GM21619 (cell line): ENCODE measurements around the gene SEC22A.

Experiments
- ATAC-seq: cut with Tn5 transposase; IDR thresholded peaks from one replicate; pipeline ENCODE4 v1.9.1; 2021; ENCODE audit not compliant: unreplicated experiment

Gene SEC22A, protein sequence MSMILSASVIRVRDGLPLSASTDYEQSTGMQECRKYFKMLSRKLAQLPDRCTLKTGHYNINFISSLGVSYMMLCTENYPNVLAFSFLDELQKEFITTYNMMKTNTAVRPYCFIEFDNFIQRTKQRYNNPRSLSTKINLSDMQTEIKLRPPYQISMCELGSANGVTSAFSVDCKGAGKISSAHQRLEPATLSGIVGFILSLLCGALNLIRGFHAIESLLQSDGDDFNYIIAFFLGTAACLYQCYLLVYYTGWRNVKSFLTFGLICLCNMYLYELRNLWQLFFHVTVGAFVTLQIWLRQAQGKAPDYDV

DNA sequence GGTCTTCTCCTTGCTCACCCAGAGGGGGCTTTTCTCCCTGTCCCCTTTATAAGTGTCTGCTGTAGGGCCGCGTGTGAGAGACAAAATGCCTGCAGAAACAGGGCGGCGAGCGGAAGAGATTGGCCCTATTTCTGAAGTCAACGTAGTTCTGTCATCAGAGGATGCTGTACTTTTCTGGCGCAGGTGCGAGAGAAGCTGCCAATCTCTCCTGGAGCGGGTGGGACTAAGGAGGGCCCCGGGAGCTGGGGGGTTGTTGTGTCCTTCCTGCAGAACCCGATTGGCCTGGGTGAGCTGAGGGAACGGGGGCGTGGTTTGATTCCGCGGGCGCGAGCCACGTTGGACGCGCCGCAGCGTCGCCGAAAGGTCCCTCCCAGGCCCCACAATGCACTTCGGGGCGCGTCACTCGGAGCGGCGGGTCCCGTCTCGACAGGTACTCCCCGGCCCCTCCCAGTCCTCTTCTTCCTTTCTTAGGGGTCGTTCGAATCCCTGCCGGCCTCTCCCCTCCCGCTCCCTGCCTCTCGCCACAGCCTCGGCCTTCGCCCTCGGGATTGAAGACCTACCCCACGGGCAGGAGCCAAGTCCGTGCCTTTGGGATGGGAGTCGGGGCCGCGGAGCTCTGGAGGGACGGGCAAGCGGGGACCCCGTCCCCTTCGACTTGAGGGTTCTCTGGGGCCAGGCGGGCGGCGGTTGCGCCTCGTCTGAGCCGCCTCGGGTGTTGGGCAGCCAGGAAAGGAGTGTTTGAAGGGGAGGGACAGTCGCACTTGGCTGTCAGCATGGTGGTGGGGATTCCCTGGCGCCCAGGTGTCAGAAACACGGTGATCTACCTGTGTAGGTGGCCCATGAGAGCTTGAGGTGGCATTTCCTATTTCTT is at the start of gene SEC22A:
TSS of gene SEC22A (plus strand) at position 387 of the 871 bp plus-strand sequence. CDS start 7,275 bp downstream, outside the sequence.
- peak; percentile 94 for ATAC-seq

DNA sequence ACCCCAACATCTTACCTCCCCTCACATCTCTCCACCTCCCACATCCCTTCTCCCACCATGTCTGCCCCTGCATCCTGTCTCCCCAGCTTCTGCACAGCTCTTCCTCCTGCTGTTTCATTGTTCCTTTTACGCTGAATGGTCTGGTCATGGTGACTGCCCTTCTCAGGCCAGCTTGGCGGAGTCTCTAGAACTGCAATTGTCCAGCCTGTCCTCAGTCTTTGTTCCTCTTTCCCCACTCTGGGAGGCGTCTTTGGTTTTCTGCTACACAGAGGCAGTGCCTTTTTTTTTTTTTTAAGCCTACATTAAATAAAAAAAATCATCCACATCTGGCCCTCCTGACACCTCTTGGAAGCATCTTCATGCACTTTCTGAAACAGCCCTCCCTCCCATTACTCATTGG is 49.1 kb upstream of the SEC22A start:
- ATAC-seq = no peak

DNA sequence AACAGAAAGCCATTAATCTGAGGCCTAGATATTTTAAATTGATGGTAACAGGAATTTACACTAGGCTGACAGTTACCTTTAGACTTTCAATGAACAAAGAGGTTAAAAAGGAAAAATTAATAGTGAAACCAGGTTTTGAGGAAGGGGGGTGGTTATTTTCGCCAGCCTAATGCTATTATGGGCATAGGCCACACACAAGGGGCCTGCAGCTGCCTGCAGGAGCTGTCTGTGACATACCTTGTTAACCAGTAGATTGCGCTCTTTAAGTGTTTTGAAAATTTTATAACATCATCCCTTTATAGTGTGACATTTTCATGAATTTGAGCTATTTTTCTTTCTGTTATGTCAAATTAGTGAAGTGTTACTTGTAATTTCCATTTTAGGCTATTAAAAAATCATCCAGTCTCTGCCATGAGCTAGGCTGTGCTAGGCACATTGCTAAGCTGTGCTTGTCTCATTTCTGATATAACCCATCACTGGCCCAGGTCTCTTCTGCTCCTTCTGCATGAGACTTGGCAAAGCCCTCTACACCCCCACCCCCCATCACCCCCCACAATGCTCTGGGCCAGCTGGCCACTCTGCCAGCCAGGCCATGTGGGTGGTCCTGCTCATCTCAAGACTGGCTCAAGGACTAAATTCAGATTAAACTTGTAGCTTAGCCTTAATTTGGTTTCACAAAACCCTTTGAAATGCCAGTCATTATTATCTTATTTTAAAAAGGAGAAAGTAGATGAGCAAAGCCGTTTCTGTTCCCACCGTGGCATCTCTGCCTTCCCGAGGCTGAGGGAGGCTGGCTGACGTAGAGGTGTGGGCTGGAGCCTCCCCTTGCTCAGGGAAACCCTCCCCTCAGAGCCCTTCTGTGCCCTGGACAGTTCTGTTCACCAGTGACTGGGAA is 48.4 kb upstream of the SEC22A start:
- no peak for ATAC-seq

DNA sequence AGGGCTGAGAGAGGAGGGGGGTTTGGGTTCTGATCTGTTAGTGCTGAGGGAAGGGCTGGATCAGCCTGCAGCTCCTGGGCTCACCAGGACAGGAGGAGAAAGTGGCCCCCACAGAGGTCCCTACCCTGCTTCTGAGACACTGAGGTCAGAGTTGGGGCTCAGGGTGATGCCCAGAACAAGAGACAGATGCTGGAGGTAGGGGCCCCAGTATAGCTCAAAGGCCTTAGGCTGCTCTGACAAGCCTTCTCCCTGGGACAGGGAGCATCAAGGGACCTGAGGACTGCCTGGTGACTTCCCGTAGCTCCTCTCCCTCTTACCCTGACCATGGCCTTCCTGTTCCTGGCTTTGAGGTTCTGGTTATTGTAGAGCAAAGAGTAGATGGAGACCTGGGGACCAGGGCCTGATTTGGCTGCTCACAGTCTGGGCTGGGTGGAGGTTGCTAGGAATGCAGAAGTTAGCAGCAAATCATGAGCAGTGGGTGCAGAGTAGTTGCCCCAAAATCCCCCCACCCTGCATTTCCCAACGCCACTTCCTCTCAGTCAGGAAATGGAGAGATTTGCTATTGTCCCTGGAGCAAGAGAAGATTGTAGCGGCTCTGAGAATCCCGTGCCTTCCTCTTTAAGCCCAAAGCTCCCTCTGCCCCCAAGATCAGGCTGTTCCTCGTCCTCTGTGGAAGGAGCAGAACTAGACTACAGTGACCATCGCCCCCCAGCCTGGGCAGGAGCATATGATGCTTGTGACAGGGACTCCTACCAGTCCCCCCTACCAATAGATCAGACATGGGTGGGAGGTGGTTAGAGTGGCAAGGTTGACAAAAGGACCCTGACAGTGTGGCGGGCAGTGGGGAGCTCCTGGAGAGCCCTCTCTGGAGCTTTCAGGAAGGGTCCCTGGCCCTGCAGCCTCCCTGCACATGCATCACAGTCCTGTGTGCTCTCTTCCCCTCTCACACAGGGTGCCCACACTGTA is 47.4 kb upstream of the SEC22A start:
- ATAC-seq = no peak

DNA sequence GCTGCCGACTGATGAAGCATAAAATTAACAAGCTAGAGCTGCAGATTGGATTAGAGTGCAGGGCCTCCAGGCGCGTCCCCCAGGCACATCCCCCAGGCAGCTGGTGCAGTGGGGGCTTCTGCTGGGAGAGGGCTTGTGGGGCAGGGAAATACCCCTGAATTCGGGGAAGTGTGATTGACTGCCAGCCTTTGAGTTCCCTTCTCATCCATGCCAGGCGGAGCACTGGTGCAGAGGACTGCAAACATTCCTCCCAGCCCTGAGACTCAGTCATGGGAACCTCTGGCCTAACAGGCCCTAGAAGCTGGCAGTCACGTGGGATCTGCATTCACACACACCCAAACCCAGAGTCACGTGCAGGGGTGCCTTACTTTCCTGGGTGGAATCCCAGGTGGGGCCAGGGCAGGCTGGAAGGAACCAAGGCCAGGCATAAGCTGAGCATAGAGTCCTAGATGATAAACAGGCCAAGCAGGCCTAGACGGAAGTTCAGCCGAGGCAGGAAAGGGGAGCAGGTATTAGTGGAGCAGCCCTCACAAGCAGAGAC is 46.2 kb upstream of the SEC22A start:
- no peak for ATAC-seq

DNA sequence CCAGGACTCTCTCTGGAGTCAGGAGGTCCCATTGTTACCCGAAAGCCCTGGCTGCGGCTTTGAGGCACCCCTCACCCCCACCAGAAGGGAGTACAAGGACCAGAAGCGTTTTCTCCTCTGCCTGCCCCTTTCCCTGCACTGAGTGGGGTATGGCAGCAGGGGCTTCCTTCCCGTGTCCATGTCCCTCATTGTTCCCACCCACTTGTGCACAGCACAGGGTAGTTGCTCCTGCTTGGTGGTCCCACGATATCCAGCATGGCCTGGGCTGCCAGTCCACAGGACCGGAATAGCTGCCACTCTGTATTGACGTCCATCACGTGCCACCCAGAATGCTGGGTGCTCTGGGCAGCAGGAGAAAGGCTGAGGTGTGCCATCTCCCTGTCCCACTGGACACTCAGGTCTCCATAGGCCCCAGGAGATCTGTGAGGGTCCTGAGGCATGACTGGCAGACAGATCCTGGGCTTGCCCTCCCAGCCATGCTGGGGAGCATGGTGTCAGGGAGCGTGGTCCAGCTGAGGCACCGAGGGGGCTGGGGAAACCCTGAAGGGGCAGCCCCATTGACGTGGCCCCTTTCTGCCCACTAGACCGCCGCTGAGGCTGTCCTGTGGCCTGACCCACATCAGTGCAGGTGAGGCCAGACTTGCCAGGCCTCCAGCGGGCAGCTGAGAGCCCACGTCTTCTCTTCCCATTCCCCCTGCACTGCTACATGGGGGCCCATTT is 45.3 kb upstream of the SEC22A start:
- no peak for ATAC-seq

DNA sequence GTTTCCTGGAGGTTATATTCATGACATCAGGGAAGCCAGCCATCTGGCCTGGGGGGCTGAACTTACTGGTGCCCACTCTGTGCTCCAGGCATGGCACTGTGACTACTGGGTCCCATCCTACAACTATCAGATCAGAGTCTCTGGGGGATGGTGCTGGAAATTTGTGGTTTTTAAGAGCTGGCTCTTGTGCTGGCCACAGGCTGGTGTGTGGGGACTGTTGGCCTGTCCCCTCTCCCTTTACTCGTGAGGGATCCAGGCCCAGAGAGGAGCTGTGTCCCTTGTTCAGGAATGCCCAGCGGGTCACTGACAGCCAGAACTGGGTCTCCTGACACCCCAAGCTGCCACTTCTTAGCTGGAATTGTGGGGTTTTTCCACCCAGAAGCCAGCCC is 44.5 kb upstream of the SEC22A start:
- ATAC-seq = no peak

DNA sequence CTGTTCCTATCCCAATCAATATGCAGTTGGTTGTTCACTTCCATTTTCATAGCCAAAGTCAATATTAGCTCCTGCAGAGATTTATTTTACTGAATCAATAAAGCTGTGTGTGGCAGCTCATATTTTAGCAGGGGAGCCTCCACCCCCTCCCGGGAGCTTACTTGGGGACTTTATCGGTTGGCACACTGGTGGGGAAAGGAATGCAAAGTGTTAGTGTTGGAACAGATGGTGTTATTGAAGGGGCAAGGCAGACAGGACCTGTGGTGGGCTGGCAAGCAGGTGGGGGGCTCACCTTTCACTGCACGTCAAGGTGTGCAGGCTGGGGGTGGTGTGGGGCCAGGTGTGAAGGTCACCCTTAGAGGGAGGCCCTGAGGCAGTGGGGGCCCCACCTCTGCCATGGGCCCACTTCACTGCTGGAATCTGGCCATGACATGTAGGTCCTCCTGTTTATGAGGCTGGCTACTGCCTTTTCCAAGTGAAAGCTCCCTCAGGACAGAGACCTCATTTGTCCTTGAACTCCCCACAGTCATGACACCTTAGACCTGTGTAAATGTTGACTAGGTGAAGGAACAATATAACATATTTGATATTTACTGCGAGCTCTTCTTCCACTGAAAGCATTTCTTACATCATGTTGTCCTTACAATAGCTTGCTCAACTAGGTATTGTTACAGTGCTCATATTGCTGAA is 44.0 kb upstream of the SEC22A start:
- no peak for ATAC-seq

DNA sequence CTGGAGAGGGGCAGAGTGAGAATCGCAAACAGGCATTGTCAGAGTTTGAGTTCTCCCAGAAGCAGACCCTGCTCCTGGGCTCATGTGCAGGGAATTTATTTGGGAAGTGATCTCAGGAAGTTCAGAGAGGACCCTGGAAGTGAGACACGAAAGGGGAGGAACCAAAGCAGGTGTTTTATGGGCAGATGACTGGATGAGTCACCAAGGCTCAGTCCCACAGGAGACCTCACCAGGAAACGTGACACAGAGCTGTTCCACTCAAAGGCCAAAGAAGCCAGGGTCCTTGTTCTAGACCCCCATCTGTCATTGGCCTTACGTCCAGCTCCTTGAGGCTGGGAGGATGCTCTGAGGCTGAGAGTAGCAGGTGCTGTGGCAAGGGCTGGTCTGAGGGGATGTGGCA is 43.4 kb upstream of the SEC22A start:
- ATAC-seq = no peak

DNA sequence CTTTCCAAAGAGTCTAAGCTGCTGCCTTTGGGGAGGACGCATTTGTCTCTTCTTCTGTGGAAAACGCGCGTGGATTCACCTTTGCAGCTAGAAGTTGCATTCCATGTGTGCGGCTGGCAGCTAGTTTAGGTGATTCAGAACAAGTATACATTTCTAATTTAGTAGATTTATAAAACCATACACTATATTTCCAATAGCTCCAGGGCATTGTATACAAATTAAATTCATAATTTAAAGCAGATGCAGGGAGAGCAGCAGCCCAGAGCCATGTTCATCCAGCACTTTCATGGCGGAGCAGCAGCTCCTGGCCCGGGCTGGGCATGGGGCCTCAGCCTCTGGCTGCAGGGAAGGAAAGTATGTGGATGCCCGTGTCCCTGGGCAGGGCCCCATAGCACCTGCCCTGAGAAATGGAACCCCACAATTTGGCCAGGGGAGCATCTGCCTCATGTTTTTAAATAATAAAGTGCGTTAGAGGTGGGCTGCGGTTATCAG is 42.8 kb upstream of the SEC22A start:
- no peak for ATAC-seq

DNA sequence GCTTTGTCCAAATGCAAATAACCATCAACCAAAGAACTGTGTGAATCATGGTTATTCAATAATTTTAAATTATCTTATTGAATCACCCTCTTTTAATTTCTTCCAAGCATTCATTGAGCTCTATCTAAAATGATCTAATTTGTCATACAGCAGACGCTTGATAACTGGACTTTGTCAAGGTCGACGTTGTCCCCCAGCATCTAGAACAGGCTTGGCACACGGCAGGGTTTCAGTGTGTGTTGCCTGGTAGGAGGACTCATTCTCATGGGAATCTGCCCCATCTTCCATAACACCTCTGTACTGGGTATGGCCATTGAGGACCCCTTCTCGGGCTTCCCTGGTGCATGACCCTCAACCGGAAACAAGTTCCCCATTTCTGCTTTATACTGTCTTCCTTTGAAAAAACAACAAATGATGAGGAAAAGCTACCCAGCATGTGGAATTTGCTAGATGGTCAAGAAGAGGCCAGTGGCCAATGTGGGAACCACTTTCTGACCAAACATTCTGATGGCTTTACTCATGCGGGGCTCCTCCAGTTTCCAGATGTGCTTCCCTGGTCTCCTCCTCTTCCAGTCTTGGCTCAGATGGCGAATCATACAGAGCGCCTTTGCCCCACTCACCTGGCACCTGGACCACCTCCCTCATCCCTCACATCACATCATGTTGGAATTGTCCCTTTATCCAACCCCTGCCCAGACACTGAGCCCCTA is 41.7 kb upstream of the SEC22A start:
- ATAC-seq = no peak

DNA sequence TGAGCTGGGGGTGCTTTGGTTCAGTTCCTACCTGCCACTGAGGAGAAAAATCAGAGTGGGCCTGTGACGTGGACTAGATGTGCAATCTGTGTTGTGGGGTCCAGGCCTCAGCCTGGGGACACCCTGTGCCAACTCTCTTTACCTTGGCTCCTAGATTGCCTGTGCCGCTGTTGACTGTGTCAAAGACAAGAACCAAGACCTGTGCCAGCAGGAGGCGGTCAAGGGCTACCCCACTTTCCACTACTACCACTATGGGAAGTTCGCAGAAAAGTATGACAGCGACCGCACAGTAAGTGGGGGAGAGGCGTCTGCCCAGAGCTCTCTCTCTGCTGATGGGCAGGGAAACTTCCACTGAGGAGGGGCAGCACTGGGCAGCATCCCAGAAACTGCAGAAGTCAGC is 40.6 kb upstream of the SEC22A start:
- ATAC-seq = no peak

DNA sequence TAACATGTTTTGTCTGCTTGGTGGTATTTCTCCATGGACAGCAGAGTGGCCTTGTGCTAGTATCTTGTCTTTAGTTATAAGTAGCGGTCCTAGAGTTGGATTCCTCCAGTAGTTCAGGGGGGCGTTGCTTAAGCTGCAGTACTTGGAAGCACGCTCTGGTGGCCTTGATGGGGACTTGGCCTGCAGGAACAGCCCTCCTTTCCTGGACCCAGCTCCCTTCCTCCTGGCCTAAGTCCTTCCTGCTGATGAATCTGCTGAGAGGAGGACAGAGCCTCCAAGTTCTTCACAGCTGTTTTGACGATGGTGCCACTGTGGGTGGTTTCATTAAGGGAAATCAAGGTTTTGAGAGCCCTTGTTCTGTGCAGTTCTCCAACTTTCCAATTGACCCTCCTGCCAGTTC is 38.6 kb upstream of the SEC22A start:
- no peak for ATAC-seq

DNA sequence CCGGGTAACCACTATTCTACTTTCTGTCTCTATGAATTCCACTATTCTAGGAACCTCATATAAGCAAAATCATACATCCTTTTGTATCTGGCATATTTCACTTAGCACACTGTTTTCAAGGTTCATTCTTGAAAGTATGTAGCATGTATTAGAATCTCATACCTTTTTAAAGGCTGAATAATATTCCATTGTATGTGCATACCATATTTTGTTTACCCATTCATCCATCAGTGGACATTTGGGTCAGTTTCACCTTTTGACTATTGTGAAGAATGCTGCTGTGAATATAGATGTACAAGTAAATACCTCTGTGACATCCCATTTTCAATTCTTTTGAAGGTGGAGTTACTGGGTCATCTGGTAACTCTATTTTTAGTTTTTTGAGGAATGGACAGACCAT is 36.6 kb upstream of the SEC22A start:
- ATAC-seq = no peak

DNA sequence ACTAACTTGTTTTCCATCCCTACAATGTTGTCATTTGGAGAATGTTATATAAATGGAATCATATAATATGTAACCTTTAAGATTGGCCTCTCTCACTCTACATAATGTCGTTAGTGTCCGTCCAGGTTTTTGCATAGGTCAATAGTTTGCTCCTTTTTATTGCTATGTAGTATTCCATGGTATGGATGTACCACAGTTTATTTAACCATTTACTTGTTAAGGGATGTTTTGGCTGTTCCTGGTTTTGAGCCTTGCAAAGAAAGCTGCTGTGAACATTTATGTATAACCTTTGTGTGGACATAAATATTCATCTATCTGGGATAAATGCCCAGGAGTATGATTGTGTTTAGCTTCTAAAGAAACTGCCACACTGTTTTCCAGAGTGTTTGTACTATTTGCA is 34.1 kb upstream of the SEC22A start:
- ATAC-seq = no peak

DNA sequence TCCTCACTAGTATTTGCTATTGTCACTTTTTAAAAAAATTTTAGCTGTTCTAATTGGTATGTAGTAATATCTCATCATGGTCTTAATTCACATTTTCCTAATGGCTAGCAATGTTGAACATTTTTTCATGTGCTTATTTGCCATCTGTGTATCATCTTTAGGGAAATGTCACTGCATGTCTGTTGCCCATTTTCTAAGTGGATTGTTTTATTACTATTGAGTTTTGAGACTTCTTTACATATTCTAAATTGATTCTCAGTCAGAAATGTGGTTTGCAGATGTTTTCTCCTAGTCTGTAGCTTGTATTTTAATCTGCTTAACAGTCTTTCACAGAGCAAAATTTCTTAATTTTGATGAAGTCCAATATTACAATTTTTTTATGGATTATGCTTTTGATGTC is 33.6 kb upstream of the SEC22A start:
- ATAC-seq = no peak

DNA sequence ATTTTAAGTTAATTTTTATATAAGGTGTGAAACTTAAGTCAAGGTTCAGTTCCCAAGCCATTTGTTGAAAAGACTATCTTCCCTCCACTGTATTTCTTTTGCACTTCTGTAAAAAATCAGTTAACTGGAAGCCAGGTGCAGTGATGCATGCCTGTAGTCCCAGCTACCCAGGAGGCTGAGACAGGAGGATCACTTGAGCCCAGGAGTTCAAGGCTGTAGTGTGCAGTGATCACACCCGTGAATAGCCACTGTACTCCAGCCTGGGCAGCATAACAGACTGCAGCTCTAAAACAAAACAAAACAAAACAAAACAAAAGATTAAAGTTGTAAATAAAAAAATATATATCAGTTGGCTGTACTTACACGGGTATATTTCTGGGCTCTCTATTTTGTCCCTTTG is 33.1 kb upstream of the SEC22A start:
- ATAC-seq = no peak

DNA sequence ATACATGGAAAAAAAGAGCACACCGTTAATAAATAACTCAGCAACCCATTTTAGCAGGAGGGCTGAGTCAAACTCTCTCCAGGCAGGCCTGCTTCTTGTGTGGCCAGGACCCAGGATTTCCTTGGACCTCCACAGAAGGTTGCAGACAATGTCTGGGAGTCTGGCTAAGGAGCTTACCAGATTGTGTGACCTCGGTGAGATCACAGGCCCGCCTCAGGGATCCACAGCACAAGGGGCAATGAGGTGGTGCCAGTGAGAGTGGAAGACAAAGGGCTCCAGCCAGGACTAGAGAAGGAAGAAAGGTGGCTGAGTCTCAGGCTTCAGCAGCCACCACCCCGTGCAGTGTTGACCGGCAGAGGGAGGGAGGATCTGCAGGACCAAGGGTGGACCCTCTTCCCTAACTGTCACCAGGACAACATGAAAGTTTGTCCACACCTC is 32.2 kb upstream of the SEC22A start:
- no peak for ATAC-seq
